OCI-LY3 (cell line): Measurements from ENCODE around the gene DOP1A.
A peak's percentile ranks its signal among the peaks of the same experiment; 100 is the strongest.

Experiments used
- H2AFZ ChIP-seq: fragments of 200-600, 300-600 bp; shearing (Covaris generic); 2 replicates; pipeline ENCODE4 v1.6.0; 2014; ENCODE audit warnings: antibody characterized with exemption, low read depth, low read length
- H3K27ac ChIP-seq: fragments of 200-600, 300-600 bp; sonication (generic); 2 replicates; pipeline ENCODE4 v1.5.1; 2014; ENCODE audit warnings: mild to moderate bottlenecking, low read length, moderate library complexity, mixed read lengths
- H3K27me3 ChIP-seq: fragments of 200-600, 300-600 bp; sonication (generic); 2 replicates; pipeline ENCODE4 v1.6.1; 2014; ENCODE audit warnings: low read depth, low read length, mixed read lengths
- H3K36me3 ChIP-seq: fragments of 200-600, 300-600 bp; sonication (generic); replicated peaks from 2 replicates; pipeline ENCODE3; 2014; ENCODE audit warnings: low read depth, low read length, mixed read lengths
- H3K4me1 ChIP-seq: fragments of 300-600, 200-600 bp; sonication (generic); 2 replicates; pipeline ENCODE4 v1.6.1; 2014; ENCODE audit warnings: low read length, mixed read lengths
- H3K4me2 ChIP-seq: fragments of 200-600, 300-600 bp; sonication (generic); 2 replicates; pipeline ENCODE4 v1.6.1; 2014; ENCODE audit warnings: low read length, mixed read lengths
- H3K4me3 ChIP-seq: fragments of 300-600, 200-600 bp; sonication (generic); 2 replicates; pipeline ENCODE4 v1.5.1; 2014; ENCODE audit warnings: antibody characterized with exemption, mild to moderate bottlenecking, low read length, moderate library complexity
- H3K79me2 ChIP-seq: fragments of 300-600, 200-600 bp; shearing (Covaris generic); 2 replicates; pipeline ENCODE4 v1.6.1; 2014; ENCODE audit warnings: mild to moderate bottlenecking, low read length, mixed read lengths
- H3K9ac ChIP-seq: fragments of 300-600, 200-600 bp; shearing (Covaris generic); 2 replicates; pipeline ENCODE4 v1.6.0; 2014; ENCODE audit warnings: mild to moderate bottlenecking, low read length, moderate library complexity
- H3K9me3 ChIP-seq: fragments of 200-600, 300-600 bp; shearing (Covaris generic); 2 replicates; pipeline ENCODE4 v1.6.1; 2014; ENCODE audit warnings: low read length, mixed read lengths; ENCODE audit not compliant: insufficient read depth
- H4K20me1 ChIP-seq: fragments of 200-600, 300-600 bp; sonication (generic); 2 replicates; pipeline ENCODE4 v1.6.1; 2016; ENCODE audit warnings: low read length, mixed read lengths; ENCODE audit not compliant: insufficient read depth
- CTCF ChIP-seq: fragments of 200-600, 300-600 bp; sonication (generic); IDR thresholded peaks from 2 replicates; pipeline ENCODE4 v1.5.1; 2014; ENCODE audit warnings: antibody characterized with exemption, low read length, low read depth
- EZH2phosphoT487 ChIP-seq: fragments of 200-600 bp; shearing (Covaris generic); IDR thresholded peaks from 2 replicates; pipeline ENCODE4 v1.6.1; 2018; ENCODE audit warnings: antibody characterized with exemption, mixed run types, low read depth

The DOP1A gene

GRCh38 chr6:83199863-83200225, 132.4 kb downstream of the DOP1A start:
- Histone ChIP-seq H3K4me1 (peaks cover 17% of the 10 kb centered on the region), H3K79me2 (no peaks in the 10 kb centered on the region), H3K9me3 (no peaks in the 10 kb centered on the region), H4K20me1 (no peaks in the 10 kb centered on the region; the same call in 1 of the 2 replicates), H3K36me3 (peaks cover 35% of the 10 kb centered on the region), H3K9ac (peak overlapping the region; percentile 18; the same call in 1 of the 2 replicates), H2AFZ (peak overlapping the region; percentile 66; the same call in 1 of the 2 replicates), H3K4me2 (peak overlapping the region; percentile 64), H3K27me3 (no peaks in the 10 kb centered on the region), H3K4me3 (peak overlapping the region; percentile 58), H3K27ac (no peak overlapping the region)
- no peak for TF ChIP-seq EZH2phosphoT487
- TF ChIP-seq CTCF: no peak

GRCh38 chr6:83202031-83202430, 134.6 kb downstream of the DOP1A start:
- peaks cover 17% of the 10 kb centered on the region for H3K4me1 ChIP-seq
- no peaks in the 10 kb centered on the region for H3K9me3 ChIP-seq
- peaks cover 14% of the 10 kb centered on the region for H3K36me3 ChIP-seq
- H4K20me1 ChIP-seq: no peaks in the 10 kb centered on the region
- no peak overlapping the region for H2AFZ ChIP-seq
- no peaks in the 10 kb centered on the region for H3K27me3 ChIP-seq
- no peak overlapping the region for H3K27ac ChIP-seq
- no peak overlapping the region for H3K4me3 ChIP-seq
- H3K9ac ChIP-seq: no peak overlapping the region
- H3K4me2 ChIP-seq: no peak overlapping the region
- TF ChIP-seq CTCF (no peak), EZH2phosphoT487 (no peak)
- no peaks in the 10 kb centered on the region for H3K79me2 ChIP-seq

- Histone ChIP-seq H3K79me2 (no peaks in the 10 kb centered on the region), H2AFZ (peak overlapping the region; percentile 86)
Observed at GRCh38 chr6:83215131-83216047, 147.9 kb downstream of the DOP1A start.

More at GRCh38 chr6:83215131-83216047, 147.9 kb downstream of the DOP1A start:
- TF ChIP-seq EZH2phosphoT487 (no peak), CTCF (peak; percentile 97)
- Histone ChIP-seq H3K27ac (no peak overlapping the region), H3K4me2 (peak overlapping the region; percentile 39), H3K4me3 (no peak overlapping the region), H3K4me1 (peaks cover 4% of the 10 kb centered on the region; the same call in 1 of the 2 replicates), H3K27me3 (no peaks in the 10 kb centered on the region), H3K9ac (peak overlapping the region; percentile 16; the same call in 1 of the 2 replicates), H3K36me3 (no peaks in the 10 kb centered on the region), H4K20me1 (no peaks in the 10 kb centered on the region), H3K9me3 (no peaks in the 10 kb centered on the region)
